Hepatic stellate cell (primary cell): ENCODE measurements around the gene HGF.
"Not testable (repeated sequence)": the region's sequence is repeated elsewhere in the genome, so short reads cannot be mapped to it uniquely, and the experiment has no call there.

ENCODE experiments used
- DNase-seq: peaks from one replicate; pipeline ENCODE4 v3.0.0; 2011; ENCODE audit warnings: low spot score

Gene HGF

GRCh38 chr7:81769891-81770727 lies at the start of gene HGF:
HGF (minus strand) TSS chr7:81770047; CDS start chr7:81769971, 76 bp downstream.
- DNase-seq, result peak; percentile 48

- DNase-seq, result no peak
Observed at GRCh38 chr7:81816312-81816711, 46.5 kb upstream of the HGF start.

- not testable (repeated sequence) for DNase-seq
Observed at GRCh38 chr7:81812866-81813476, 43.1 kb upstream of the HGF start.

GRCh38 chr7:81811956-81812865 lies 42.4 kb upstream of the HGF start:
- no peak for DNase-seq

GRCh38 chr7:81810476-81811155 lies 40.8 kb upstream of the HGF start:
- no peak for DNase-seq

GRCh38 chr7:81808310-81808709 lies 38.5 kb upstream of the HGF start:
- DNase-seq, result not testable (repeated sequence)

GRCh38 chr7:81803267-81803666 lies 33.4 kb upstream of the HGF start:
- DNase-seq, result no peak

GRCh38 chr7:81802251-81802650 lies 32.4 kb upstream of the HGF start:
- DNase-seq, result no peak

- DNase-seq, result no peak
Observed at GRCh38 chr7:81801532-81801931, 31.7 kb upstream of the HGF start.

GRCh38 chr7:81791568-81792518 lies 22.0 kb upstream of the HGF start:
- DNase-seq, result no peak

GRCh38 chr7:81790686-81791085 lies 20.8 kb upstream of the HGF start:
- DNase-seq, result no peak

GRCh38 chr7:81790120-81790500 lies 20.3 kb upstream of the HGF start:
- no peak for DNase-seq

GRCh38 chr7:81789406-81790119 lies 19.7 kb upstream of the HGF start:
- no peak for DNase-seq

GRCh38 chr7:81788246-81788645 lies 18.4 kb upstream of the HGF start:
- no peak for DNase-seq

- DNase-seq, result no peak
Observed at GRCh38 chr7:81783818-81784217, 14.0 kb upstream of the HGF start.

GRCh38 chr7:81780914-81781693 lies 11.3 kb upstream of the HGF start:
- no peak for DNase-seq

GRCh38 chr7:81779706-81780105 lies 9.9 kb upstream of the HGF start:
- no peak for DNase-seq

- DNase-seq, result no peak
Observed at GRCh38 chr7:81777697-81778096, 7.8 kb upstream of the HGF start.

GRCh38 chr7:81776948-81777630 lies 7.2 kb upstream of the HGF start:
- no peak for DNase-seq
